ENCODE measurements around the gene RFX3.

DNA sequence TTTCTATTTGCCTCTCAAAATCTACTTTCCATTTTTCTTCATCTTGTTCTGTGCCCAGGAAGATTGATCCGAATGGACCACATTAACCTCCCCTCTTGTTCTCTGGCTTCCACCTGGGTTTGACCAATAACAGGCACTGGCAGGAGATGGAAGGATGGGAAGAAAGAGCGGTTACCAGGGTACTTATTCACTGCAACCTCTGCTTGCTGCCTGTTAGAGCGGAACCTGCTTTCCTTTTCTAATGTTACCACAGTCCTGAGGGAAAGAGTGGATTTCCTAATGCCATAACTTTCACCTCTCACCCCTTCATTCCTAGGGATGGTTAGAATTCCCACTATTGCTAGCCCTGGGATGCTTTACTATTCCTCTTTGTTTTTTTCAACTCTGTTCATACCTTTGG lies 262.1 kb downstream of the RFX3 start:
- TF ChIP-seq, protein P1, sequence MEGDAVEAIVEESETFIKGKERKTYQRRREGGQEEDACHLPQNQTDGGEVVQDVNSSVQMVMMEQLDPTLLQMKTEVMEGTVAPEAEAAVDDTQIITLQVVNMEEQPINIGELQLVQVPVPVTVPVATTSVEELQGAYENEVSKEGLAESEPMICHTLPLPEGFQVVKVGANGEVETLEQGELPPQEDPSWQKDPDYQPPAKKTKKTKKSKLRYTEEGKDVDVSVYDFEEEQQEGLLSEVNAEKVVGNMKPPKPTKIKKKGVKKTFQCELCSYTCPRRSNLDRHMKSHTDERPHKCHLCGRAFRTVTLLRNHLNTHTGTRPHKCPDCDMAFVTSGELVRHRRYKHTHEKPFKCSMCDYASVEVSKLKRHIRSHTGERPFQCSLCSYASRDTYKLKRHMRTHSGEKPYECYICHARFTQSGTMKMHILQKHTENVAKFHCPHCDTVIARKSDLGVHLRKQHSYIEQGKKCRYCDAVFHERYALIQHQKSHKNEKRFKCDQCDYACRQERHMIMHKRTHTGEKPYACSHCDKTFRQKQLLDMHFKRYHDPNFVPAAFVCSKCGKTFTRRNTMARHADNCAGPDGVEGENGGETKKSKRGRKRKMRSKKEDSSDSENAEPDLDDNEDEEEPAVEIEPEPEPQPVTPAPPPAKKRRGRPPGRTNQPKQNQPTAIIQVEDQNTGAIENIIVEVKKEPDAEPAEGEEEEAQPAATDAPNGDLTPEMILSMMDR (conservative IDR thresholded peaks at IDR 0.05 in 1 of 2, IDR thresholded peaks at IDR 0.05 in 1 of 2; ENCODE audit: low read depth in 1 of 2, low read length in 2 of 2), result no peak
- TF ChIP-seq EZH2 (IDR thresholded peaks at IDR 0.05; ENCODE audit: low read length, missing control alignments), result no peak
